C4-2B (cell line): ENCODE data around the gene INTS14.

ENCODE experiments used
- ZFX ChIP-seq: fragments of 450-650 bp; IDR thresholded peaks from 2 replicates; pipeline ENCODE4 v1.6.1; 2017
- TF ChIP-seq, protein P1 (sequence below): fragments of 450-650 bp; conservative IDR thresholded peaks from 2 replicates; pipeline ENCODE4 v1.5.1; 2017; ENCODE audit warnings: mild to moderate bottlenecking

DNA sequence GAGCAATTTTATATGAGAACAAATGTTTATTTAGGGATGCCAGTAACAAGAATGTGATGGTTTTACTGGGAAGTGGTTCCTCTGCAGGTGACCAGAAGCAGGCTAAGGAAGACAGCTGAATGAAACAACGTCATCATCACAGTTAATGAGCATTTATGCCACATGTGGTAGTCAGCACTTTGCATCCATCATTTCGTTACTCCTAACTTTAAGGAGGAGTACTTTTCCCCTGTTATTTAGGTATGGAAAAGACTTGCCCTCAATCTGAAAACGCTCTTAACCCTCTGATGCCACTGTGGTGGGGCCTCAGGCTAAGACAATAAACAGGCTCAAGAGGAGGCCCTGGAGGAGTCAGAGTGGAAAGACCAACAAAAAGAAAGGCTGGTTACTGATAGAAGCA, 31.2 kb downstream of the INTS14 start:
- TF ChIP-seq, protein P1, sequence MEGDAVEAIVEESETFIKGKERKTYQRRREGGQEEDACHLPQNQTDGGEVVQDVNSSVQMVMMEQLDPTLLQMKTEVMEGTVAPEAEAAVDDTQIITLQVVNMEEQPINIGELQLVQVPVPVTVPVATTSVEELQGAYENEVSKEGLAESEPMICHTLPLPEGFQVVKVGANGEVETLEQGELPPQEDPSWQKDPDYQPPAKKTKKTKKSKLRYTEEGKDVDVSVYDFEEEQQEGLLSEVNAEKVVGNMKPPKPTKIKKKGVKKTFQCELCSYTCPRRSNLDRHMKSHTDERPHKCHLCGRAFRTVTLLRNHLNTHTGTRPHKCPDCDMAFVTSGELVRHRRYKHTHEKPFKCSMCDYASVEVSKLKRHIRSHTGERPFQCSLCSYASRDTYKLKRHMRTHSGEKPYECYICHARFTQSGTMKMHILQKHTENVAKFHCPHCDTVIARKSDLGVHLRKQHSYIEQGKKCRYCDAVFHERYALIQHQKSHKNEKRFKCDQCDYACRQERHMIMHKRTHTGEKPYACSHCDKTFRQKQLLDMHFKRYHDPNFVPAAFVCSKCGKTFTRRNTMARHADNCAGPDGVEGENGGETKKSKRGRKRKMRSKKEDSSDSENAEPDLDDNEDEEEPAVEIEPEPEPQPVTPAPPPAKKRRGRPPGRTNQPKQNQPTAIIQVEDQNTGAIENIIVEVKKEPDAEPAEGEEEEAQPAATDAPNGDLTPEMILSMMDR, result no peak
- no peak for TF ChIP-seq ZFX
